ENCODE measurements around the gene CITED2.
A peak's percentile ranks its signal among the peaks of the same experiment; 100 is the strongest.

CITED2 gene

GRCh38 chr6:139330306-139330705 lies 44.1 kb downstream of the CITED2 start:
- no peak for ATAC-seq
- no peak for DNase-seq

DNA sequence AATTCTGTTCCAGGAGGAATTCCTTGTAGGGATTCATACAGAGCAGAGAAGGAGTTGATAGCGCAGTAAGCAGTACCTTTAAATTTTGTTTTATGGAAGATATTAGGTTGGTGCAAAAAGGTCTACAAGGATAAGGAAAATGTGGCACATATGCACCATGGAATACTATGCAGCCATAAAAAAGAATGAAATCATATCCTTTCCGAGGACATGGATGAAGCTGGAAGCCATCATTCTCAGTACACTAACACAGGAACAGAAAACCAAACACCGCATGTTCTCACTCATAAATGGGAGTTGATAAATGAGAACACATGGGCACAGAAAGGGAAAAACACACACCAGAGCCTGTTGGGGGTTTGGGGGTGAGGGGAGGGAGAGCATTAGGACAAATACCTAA lies 45.2 kb downstream of the CITED2 start:
- no peak for ATAC-seq
- no peak for DNase-seq

DNA sequence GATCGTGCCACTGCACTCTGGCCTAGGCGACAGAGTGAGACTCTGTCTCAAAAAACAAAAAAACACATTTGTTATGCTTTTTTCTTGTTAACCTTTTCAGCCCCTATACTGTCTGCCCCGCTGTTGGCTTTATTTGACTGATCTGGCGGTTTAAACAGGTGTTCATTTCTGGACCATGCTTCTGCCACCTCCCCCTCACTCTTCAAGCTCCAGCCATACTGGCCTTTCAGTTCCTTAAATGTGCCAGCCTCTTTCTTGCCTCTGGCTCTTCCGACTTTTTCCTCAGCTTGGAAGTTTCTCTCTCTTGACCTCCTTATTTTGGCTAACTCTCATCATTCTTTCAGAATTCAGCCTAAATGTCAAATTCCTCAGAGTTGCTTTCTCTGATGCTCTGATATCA lies 47.4 kb downstream of the CITED2 start:
- no peak for ATAC-seq

DNA sequence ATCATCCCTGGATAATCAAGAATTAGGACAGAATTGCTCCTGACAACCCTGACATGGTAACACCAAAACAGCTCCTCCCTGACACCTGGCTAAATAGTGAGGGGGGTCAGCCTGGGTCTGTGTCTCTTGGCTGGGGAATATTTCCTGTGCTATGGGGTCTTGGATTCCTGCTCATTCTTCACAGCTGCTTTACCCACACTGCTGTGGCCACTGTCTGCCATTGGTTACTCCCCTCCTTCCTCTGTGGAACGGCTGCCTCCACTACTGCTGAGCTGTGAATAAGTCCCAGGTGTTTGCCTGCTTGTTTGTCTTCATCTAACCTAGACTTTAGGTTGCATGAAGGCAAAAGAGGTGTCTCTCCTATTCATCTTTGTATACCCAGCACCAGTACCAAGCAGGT lies 48.8 kb downstream of the CITED2 start:
- ATAC-seq (no peak), DNase-seq (no peak)

More for the DNA sequence above, 47.4 kb downstream of the CITED2 start:
- no peak for DNase-seq

GRCh38 chr6:139325125-139325524 lies 49.3 kb downstream of the CITED2 start:
- ATAC-seq (no peak), DNase-seq (no peak)

GRCh38 chr6:139324301-139324555 lies 50.2 kb downstream of the CITED2 start:
- ATAC-seq, result no peak
- no peak for DNase-seq

DNA sequence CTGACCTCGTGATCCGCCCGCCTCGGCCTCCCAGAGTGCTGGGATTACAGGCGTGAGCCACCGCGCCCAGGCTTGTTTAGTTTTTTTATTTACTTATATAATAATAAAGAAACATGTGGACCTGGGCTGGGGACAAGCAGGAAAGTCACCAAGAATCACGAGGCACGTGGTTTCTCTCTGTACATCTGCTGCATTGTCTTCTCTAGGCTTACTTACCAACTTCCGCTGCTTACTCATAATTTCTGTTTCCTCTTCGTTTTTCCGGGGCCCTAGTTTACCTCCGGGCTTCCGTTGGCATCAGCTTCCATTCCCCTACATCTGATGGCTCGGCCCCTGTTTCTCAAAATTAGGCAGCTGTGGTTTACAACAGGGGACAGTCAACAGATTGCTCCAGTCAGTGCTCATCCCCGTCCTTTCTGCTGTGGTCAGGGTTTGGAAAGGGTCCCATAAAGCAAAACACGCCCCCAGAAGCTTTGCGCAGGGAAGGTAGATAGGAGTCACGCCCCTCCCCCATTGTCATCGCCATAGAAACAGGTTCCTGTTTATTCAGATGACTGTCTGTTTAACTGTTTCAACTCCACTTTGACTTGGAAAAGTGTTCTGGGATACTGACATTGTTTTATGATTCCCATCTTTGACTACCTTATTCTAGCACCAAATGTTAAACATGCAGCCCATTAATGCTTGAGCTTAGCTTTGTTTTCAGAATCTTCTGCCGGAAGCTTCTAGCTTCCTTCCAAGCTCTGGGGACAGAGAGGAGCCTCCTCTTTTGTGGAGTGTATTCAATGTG lies 50.7 kb downstream of the CITED2 start:
- ATAC-seq, result peak; percentile 86

More for the DNA sequence above, 50.7 kb downstream of the CITED2 start:
- DNase-seq, result peak; percentile 81

Measured in stimulated activated naive CD8-positive, alpha-beta T cell treated with anti-CD3 and anti-CD28 coated beads, Interleukin-15, Interleukin-2, amounts not matched to agents 100 U/mL and 50 U/mL, for 24 hours (primary cell).